Neuron (in vitro differentiated cells): ENCODE measurements around the gene HSPA2.
"Not testable (repeated sequence)": the region's sequence is repeated elsewhere in the genome, so short reads cannot be mapped to it uniquely, and the experiment has no call there.

Experiments
- H2AFZ ChIP-seq: one replicate; pipeline ENCODE4 v1.6.1; 2013; ENCODE audit warnings: low read depth, mild to moderate bottlenecking, inconsistent platforms, low read length, moderate library complexity
- H3K27me3 ChIP-seq: one replicate; pipeline ENCODE4 v1.6.1; 2013; ENCODE audit warnings: low read length; ENCODE audit not compliant: insufficient read depth
- H3K36me3 ChIP-seq: one replicate; pipeline ENCODE4 v1.6.1; 2013; ENCODE audit warnings: low read length; ENCODE audit not compliant: insufficient read depth
- H3K4me1 ChIP-seq: one replicate; pipeline ENCODE4 v1.6.1; 2013; ENCODE audit warnings: low read length; ENCODE audit not compliant: insufficient read depth
- H3K4me3 ChIP-seq: 2 replicates; pipeline ENCODE4 v1.5.1; 2013; ENCODE audit warnings: mild to moderate bottlenecking, low read length, moderate library complexity
- H3K9me3 ChIP-seq: one replicate; pipeline ENCODE4 v1.6.1; 2013; ENCODE audit warnings: low read length

Gene HSPA2

GRCh38 chr14:64554556-64554955 is 14.0 kb downstream of the HSPA2 start:
- Histone ChIP-seq H3K9me3 (no peaks in the 10 kb centered on the region), H2AFZ (no peak overlapping the region), H3K4me3 (no peak overlapping the region), H3K4me1 (no peaks in the 10 kb centered on the region), H3K36me3 (no peaks in the 10 kb centered on the region), H3K27me3 (peaks cover 12% of the 10 kb centered on the region)

- no peaks in the 10 kb centered on the region for H3K9me3 ChIP-seq
Measured at GRCh38 chr14:64556526-64556925, 16.0 kb downstream of the HSPA2 start.

GRCh38 chr14:64558216-64558615 is 17.7 kb downstream of the HSPA2 start:
- not testable (repeated sequence) for H3K4me3 ChIP-seq

More at GRCh38 chr14:64556526-64556925, 16.0 kb downstream of the HSPA2 start:
- Histone ChIP-seq H3K27me3 (no peaks in the 10 kb centered on the region), H3K4me3 (no peak overlapping the region), H3K4me1 (no peaks in the 10 kb centered on the region), H3K36me3 (no peaks in the 10 kb centered on the region), H2AFZ (no peak overlapping the region)

GRCh38 chr14:64561631-64562030 is 21.1 kb downstream of the HSPA2 start:
- H3K27me3 ChIP-seq: no peaks in the 10 kb centered on the region
- H3K9me3 ChIP-seq: no peaks in the 10 kb centered on the region

More at GRCh38 chr14:64558216-64558615, 17.7 kb downstream of the HSPA2 start:
- H3K9me3 ChIP-seq, H2AFZ ChIP-seq, H3K36me3 ChIP-seq, H3K4me1 ChIP-seq, H3K27me3 ChIP-seq: not testable (repeated sequence)

GRCh38 chr14:64562436-64562835 is 21.9 kb downstream of the HSPA2 start:
- peaks cover 13% of the 10 kb centered on the region for H3K4me1 ChIP-seq
- H3K27me3 ChIP-seq: no peaks in the 10 kb centered on the region
- no peaks in the 10 kb centered on the region for H3K9me3 ChIP-seq
- H2AFZ ChIP-seq: no peak overlapping the region
- no peaks in the 10 kb centered on the region for H3K36me3 ChIP-seq
- no peak overlapping the region for H3K4me3 ChIP-seq

More at GRCh38 chr14:64561631-64562030, 21.1 kb downstream of the HSPA2 start:
- no peak overlapping the region for H3K4me3 ChIP-seq
- peaks cover 8% of the 10 kb centered on the region for H3K4me1 ChIP-seq
- no peak overlapping the region for H2AFZ ChIP-seq
- no peaks in the 10 kb centered on the region for H3K36me3 ChIP-seq

GRCh38 chr14:64563696-64564095 is 23.2 kb downstream of the HSPA2 start:
- Histone ChIP-seq H3K36me3 (no peaks in the 10 kb centered on the region), H3K4me3 (no peak overlapping the region), H3K9me3 (no peaks in the 10 kb centered on the region), H3K4me1 (peaks cover 19% of the 10 kb centered on the region), H2AFZ (no peak overlapping the region), H3K27me3 (no peaks in the 10 kb centered on the region)

- H3K36me3 ChIP-seq: no peaks in the 10 kb centered on the region
- peak overlapping the region; percentile 75 for H2AFZ ChIP-seq
- H3K27me3 ChIP-seq: no peaks in the 10 kb centered on the region
- no peak overlapping the region for H3K4me3 ChIP-seq
- peaks cover 26% of the 10 kb centered on the region for H3K4me1 ChIP-seq
- no peaks in the 10 kb centered on the region for H3K9me3 ChIP-seq
Measured at GRCh38 chr14:64566651-64567122, 26.1 kb downstream of the HSPA2 start.

GRCh38 chr14:64569138-64569631 is 28.6 kb downstream of the HSPA2 start:
- H3K4me1 ChIP-seq: peaks cover 32% of the 10 kb centered on the region
- H2AFZ ChIP-seq: no peak overlapping the region
- H3K9me3 ChIP-seq: no peaks in the 10 kb centered on the region
- no peak overlapping the region for H3K4me3 ChIP-seq
- H3K27me3 ChIP-seq: no peaks in the 10 kb centered on the region
- H3K36me3 ChIP-seq: no peaks in the 10 kb centered on the region

- not testable (repeated sequence) for H3K9me3 ChIP-seq, H3K27me3 ChIP-seq, H3K4me3 ChIP-seq, H2AFZ ChIP-seq, H3K36me3 ChIP-seq
- peaks cover 32% of the 10 kb centered on the region for H3K4me1 ChIP-seq
Measured at GRCh38 chr14:64569646-64570045, 29.1 kb downstream of the HSPA2 start.

- Histone ChIP-seq H3K4me3 (no peak overlapping the region), H3K27me3 (no peaks in the 10 kb centered on the region), H3K4me1 (peaks cover 25% of the 10 kb centered on the region), H3K9me3 (no peaks in the 10 kb centered on the region), H3K36me3 (no peaks in the 10 kb centered on the region), H2AFZ (peak overlapping the region; percentile 76)
Measured at GRCh38 chr14:64572386-64573104, 32.0 kb downstream of the HSPA2 start.

GRCh38 chr14:64573109-64573508 is 32.6 kb downstream of the HSPA2 start:
- Histone ChIP-seq H3K4me1 (peaks cover 25% of the 10 kb centered on the region), H3K9me3 (no peaks in the 10 kb centered on the region), H3K4me3 (no peak overlapping the region), H3K27me3 (no peaks in the 10 kb centered on the region), H2AFZ (no peak overlapping the region), H3K36me3 (no peaks in the 10 kb centered on the region)

- H3K9me3 ChIP-seq: no peaks in the 10 kb centered on the region
- peaks cover 12% of the 10 kb centered on the region for H3K4me1 ChIP-seq
Measured at GRCh38 chr14:64574371-64575107, 34.0 kb downstream of the HSPA2 start.

GRCh38 chr14:64577211-64577610 is 36.7 kb downstream of the HSPA2 start:
- Histone ChIP-seq H3K27me3 (no peaks in the 10 kb centered on the region), H3K36me3 (no peaks in the 10 kb centered on the region), H2AFZ (no peak overlapping the region), H3K4me3 (no peak overlapping the region), H3K9me3 (no peaks in the 10 kb centered on the region), H3K4me1 (peaks cover 12% of the 10 kb centered on the region)

More at GRCh38 chr14:64574371-64575107, 34.0 kb downstream of the HSPA2 start:
- Histone ChIP-seq H2AFZ (no peak overlapping the region), H3K27me3 (no peaks in the 10 kb centered on the region), H3K36me3 (no peaks in the 10 kb centered on the region), H3K4me3 (no peak overlapping the region)
